ENCODE measurements around the gene SYT9.

The SYT9 gene

GRCh38 chr11:7471071-7471470, 219.4 kb downstream of the SYT9 start:
- DNase-seq (ENCODE audit: low read depth in 2 of 2), result no peak

GRCh38 chr11:7473717-7474116, 222.0 kb downstream of the SYT9 start:
- no peak for DNase-seq (ENCODE audit: low read depth in 2 of 2)

GRCh38 chr11:7480113-7480512, 228.4 kb downstream of the SYT9 start:
- no peak for DNase-seq (ENCODE audit: low read depth in 2 of 2)

- DNase-seq (ENCODE audit: low read depth in 2 of 2), result no peak
These were observed 232.4 kb downstream of the SYT9 start for GRCh38 chr11:7484131-7484530.

- no peak for DNase-seq (ENCODE audit: low read depth in 2 of 2)
These were observed 232.9 kb downstream of the SYT9 start for GRCh38 chr11:7484645-7485044.

GRCh38 chr11:7485186-7486097, 233.7 kb downstream of the SYT9 start, which contains the start of gene OLFML1:
Gene OLFML1 (plus strand): TSS chr11:7485506. CDS start chr11:7485876, 370 bp downstream.
- DNase-seq (ENCODE audit: low read depth in 2 of 2), result no peak

GRCh38 chr11:7486098-7486780, 234.5 kb downstream of the SYT9 start:
- DNase-seq (ENCODE audit: low read depth in 2 of 2), result no peak

GRCh38 chr11:7486781-7487140, 235.1 kb downstream of the SYT9 start:
- DNase-seq (ENCODE audit: low read depth in 2 of 2), result no peak

GRCh38 chr11:7487360-7487759, 235.7 kb downstream of the SYT9 start:
- DNase-seq (ENCODE audit: low read depth in 2 of 2), result no peak

GRCh38 chr11:7488681-7489080, 237.0 kb downstream of the SYT9 start:
- DNase-seq (ENCODE audit: low read depth in 2 of 2), result no peak

GRCh38 chr11:7489376-7489775, 237.7 kb downstream of the SYT9 start:
- DNase-seq (ENCODE audit: low read depth in 2 of 2), result no peak

GRCh38 chr11:7490054-7490453, 238.3 kb downstream of the SYT9 start:
- no peak for DNase-seq (ENCODE audit: low read depth in 2 of 2)

- DNase-seq (ENCODE audit: low read depth in 2 of 2), result no peak
These were observed 238.8 kb downstream of the SYT9 start for GRCh38 chr11:7490535-7490934.

- DNase-seq (ENCODE audit: low read depth in 2 of 2), result no peak
These were observed 240.5 kb downstream of the SYT9 start for GRCh38 chr11:7492253-7492652.

GRCh38 chr11:7493670-7494069, 242.0 kb downstream of the SYT9 start:
- no peak for DNase-seq (ENCODE audit: low read depth in 2 of 2)

- DNase-seq (ENCODE audit: low read depth in 2 of 2), result no peak
These were observed 242.5 kb downstream of the SYT9 start for GRCh38 chr11:7494086-7494745.

- no peak for DNase-seq (ENCODE audit: low read depth in 2 of 2)
These were observed 244.3 kb downstream of the SYT9 start for GRCh38 chr11:7495882-7496551.

GRCh38 chr11:7498193-7498592, 246.5 kb downstream of the SYT9 start:
- DNase-seq (ENCODE audit: low read depth in 2 of 2), result no peak

GRCh38 chr11:7499081-7499480, 247.4 kb downstream of the SYT9 start:
- DNase-seq (ENCODE audit: low read depth in 2 of 2), result no peak

- no peak for DNase-seq (ENCODE audit: low read depth in 2 of 2)
These were observed 248.5 kb downstream of the SYT9 start for GRCh38 chr11:7500251-7500650.

- no peak for DNase-seq (ENCODE audit: low read depth in 2 of 2)
These were observed 249.5 kb downstream of the SYT9 start for GRCh38 chr11:7501251-7501650.

GRCh38 chr11:7501894-7502293, 250.2 kb downstream of the SYT9 start:
- DNase-seq (ENCODE audit: low read depth in 2 of 2), result no peak
